GM23338 (cell line): Measurements from ENCODE around the gene TRPC4.

Experiments used
- CTCF ChIP-seq, 2 experiments: fragments of 200-600 bp in 1 of 2; sonication (generic) in 1 of 2; conservative IDR thresholded peaks; 2 replicates each; pipeline versions ENCODE4 v1.5.1 to v1.6.1; 2016 to 2017; ENCODE audit warnings: antibody characterized with exemption in 2 of 2, low read depth in 2 of 2, mild to moderate bottlenecking in 2 of 2, moderate library complexity in 1 of 2
- EZH2 ChIP-seq: fragments of 200-600 bp; sonication (generic); IDR thresholded peaks from one replicate; pipeline ENCODE4 v1.8.0; 2017; ENCODE audit warnings: antibody characterized with exemption, mild to moderate bottlenecking, low read depth; ENCODE audit not compliant: unreplicated experiment
- EZH2phosphoT487 ChIP-seq: fragments of 200-600 bp; sonication (generic); IDR thresholded peaks from one replicate; pipeline ENCODE4 v1.8.1; 2018; ENCODE audit warnings: antibody characterized with exemption; ENCODE audit not compliant: unreplicated experiment
- NANOG ChIP-seq: IDR thresholded peaks from 2 replicates; pipeline ENCODE4 v1.6.1; 2016; ENCODE audit warnings: antibody characterized with exemption, borderline replicate concordance
- POLR2AphosphoS5 ChIP-seq: IDR thresholded peaks from 2 replicates; pipeline ENCODE4 v1.6.1; 2016; ENCODE audit warnings: antibody characterized with exemption, low read depth
- REST ChIP-seq: IDR thresholded peaks from one replicate; pipeline ENCODE4 v1.6.1; 2018; ENCODE audit warnings: antibody characterized with exemption; ENCODE audit not compliant: unreplicated experiment
- ZNF331 ChIP-seq: fragments of 250-450 bp; sonication (Bioruptor Pico); IDR thresholded peaks from 2 replicates; pipeline ENCODE4 v1.5.0; 2020; ENCODE audit warnings: low read depth, mild to moderate bottlenecking, moderate library complexity

GRCh38 chr13:37795326-37795725 lies 74.2 kb downstream of the TRPC4 start:
- no peak for TF ChIP-seq CTCF (conservative IDR thresholded peaks at IDR 0.05; ENCODE audit: low read depth in 2 of 2)
- TF ChIP-seq EZH2phosphoT487, result no peak
- TF ChIP-seq REST, result no peak
- no peak for TF ChIP-seq POLR2AphosphoS5
- no peak for TF ChIP-seq EZH2
- no peak for TF ChIP-seq NANOG
- no peak for TF ChIP-seq ZNF331
